ENCODE results near the gene UBAP1. TPM values are rescaled to one million over a fixed set of nuclear protein-coding genes. Genes with fewer than 3 reads are reported as not detected.

UBAP1 gene
- 23.7 and 24.7 TPM in 2 replicates for total RNA-seq

DNA sequence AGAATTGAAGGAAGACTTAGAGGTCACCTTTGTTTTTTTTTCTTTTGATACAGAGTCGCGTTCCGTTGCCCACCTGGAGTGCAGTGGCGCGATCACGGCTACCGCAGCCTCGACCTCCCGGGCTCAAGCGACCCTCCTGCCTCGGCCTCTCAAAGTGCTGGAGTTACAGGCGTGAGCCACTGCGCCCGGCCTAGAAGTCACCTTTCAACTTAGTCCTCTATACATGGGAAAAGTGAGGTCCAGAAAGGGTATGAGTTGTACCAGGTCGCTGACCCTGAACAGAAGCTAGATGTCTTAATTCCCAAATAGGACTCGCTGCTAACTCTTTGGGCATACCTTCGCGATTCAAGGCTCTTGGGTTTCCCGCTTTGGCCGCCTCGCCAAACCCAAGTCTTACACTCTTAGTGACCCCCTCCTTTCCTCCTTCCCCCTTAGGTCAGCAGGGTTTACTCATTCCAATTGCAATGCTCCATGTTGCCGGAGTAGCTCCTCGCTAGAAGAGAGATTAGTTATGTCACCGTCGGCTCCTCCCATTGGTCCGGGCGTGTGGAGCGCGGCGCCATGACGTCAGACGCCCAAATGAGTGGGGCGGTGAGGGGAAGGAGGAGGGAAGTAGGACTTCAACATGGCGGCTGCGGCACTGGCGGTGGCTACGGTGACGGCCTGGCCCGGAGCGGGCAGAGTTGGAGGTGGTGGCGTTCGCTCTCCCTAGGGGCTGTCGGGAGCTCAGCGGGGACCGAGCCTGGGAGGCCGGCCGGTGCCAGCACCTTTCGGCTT lies at the start of gene UBAP1:
Gene UBAP1 (plus strand): TSS at position 608 of the 777 bp plus-strand sequence. CDS start 41,872 bp downstream, outside the sequence.

Other genes starting within 250 kb of the UBAP1 start
- gene UBAP2, start 130.2 kb upstream of the UBAP1 start, total RNA-seq, result 14.9 and 23.3 TPM in 2 replicates
- gene DCAF12, start 52.3 kb upstream of the UBAP1 start, total RNA-seq, result 12.0 and 14.6 TPM in 2 replicates
- gene KIF24, start 150.2 kb downstream of the UBAP1 start, total RNA-seq, result 1.6 and 2.6 TPM in 2 replicates
- 37.4 and 40.4 TPM in 2 replicates for gene NUDT2, start 150.5 kb downstream of the UBAP1 start, total RNA-seq
- gene MYORG, start 197.9 kb downstream of the UBAP1 start, total RNA-seq, result 0.65 and 2.3 TPM in 2 replicates

All from epithelial cell of umbilical artery (primary cell).